ENCODE measurements around the gene HOXD13.

Gene HOXD13

DNA sequence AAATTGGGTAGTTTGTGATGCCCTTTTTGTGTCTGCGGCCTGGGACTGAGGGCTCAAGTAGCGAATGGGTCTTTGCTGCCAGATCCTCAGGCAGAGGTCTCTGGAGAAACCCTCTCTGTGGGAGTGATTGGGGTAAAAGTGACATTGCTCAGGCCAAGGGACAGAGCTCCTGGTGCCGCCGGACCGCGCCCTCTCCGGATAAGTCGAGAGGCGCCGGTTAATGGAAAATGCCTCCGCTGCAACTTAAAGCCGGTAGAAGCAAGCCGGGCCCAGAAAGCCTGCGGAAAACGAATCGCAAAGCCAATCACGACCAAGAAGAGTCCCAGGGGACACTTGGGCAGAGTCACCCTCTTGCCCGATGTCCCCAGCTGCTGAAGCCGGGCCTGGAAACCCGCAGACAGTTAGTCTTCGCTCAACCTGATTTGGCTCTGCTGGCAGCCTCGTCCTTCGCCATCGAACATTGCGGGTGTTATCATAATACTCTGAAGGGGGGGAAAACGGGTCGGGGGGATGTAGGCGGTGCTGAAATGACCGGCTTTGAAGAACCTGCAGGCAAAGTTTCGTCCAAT lies 6.7 kb downstream of the HOXD13 start:
- no peak overlapping the region for H3K4me3 ChIP-seq (ENCODE audit: low read depth, low read length)
- H3K36me3 ChIP-seq (ENCODE audit: control insufficient read depth in 2 of 2, insufficient read depth in 1 of 2, low read length in 2 of 2) = peaks cover 0 to 15% of the 10 kb centered on the region in 2 experiments; a peak in 1 of 3 replicates
- TF ChIP-seq ZNF404 (tag by site-specific recombination; IDR thresholded peaks at IDR 0.05) (no peak), ZNF214 (tag by site-specific recombination; IDR thresholded peaks at IDR 0.05; ENCODE audit: borderline replicate concordance) (no peak), ZNF654 (tag by site-specific recombination; IDR thresholded peaks at IDR 0.05; ENCODE audit: low read depth) (no peak), ZNF670 (tag by site-specific recombination; IDR thresholded peaks at IDR 0.05; ENCODE audit: low read depth) (no peak), ZIC2 (tag by site-specific recombination; IDR thresholded peaks at IDR 0.05) (no peak), ZNF48 (tag by site-specific recombination; IDR thresholded peaks at IDR 0.05) (no peak), ZNF530 (tag by site-specific recombination; IDR thresholded peaks at IDR 0.05; ENCODE audit: low read depth) (no peak), ZNF664 (tag by site-specific recombination; IDR thresholded peaks at IDR 0.05) (no peak), ZNF366 (tag by site-specific recombination; conservative IDR thresholded peaks at IDR 0.05) (no peak), ZFP69B (tag by site-specific recombination; IDR thresholded peaks at IDR 0.05) (no peak), ZNF239 (tag by site-specific recombination; IDR thresholded peaks at IDR 0.05) (no peak), EGR2 (tag by site-specific recombination; IDR thresholded peaks at IDR 0.05; ENCODE audit: low read depth) (no peak), ZNF600 (tag by site-specific recombination; IDR thresholded peaks at IDR 0.05) (no peak), TRIM28 (IDR thresholded peaks at IDR 0.05; ENCODE audit: borderline replicate concordance, low read length) (no peak), ZNF843 (tag by site-specific recombination; IDR thresholded peaks at IDR 0.05) (no peak), KLF16 (tag by site-specific recombination; IDR thresholded peaks at IDR 0.05) (no peak)
- TF ChIP-seq, protein P1, sequence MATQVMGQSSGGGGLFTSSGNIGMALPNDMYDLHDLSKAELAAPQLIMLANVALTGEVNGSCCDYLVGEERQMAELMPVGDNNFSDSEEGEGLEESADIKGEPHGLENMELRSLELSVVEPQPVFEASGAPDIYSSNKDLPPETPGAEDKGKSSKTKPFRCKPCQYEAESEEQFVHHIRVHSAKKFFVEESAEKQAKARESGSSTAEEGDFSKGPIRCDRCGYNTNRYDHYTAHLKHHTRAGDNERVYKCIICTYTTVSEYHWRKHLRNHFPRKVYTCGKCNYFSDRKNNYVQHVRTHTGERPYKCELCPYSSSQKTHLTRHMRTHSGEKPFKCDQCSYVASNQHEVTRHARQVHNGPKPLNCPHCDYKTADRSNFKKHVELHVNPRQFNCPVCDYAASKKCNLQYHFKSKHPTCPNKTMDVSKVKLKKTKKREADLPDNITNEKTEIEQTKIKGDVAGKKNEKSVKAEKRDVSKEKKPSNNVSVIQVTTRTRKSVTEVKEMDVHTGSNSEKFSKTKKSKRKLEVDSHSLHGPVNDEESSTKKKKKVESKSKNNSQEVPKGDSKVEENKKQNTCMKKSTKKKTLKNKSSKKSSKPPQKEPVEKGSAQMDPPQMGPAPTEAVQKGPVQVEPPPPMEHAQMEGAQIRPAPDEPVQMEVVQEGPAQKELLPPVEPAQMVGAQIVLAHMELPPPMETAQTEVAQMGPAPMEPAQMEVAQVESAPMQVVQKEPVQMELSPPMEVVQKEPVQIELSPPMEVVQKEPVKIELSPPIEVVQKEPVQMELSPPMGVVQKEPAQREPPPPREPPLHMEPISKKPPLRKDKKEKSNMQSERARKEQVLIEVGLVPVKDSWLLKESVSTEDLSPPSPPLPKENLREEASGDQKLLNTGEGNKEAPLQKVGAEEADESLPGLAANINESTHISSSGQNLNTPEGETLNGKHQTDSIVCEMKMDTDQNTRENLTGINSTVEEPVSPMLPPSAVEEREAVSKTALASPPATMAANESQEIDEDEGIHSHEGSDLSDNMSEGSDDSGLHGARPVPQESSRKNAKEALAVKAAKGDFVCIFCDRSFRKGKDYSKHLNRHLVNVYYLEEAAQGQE (tag by site-specific recombination; IDR thresholded peaks at IDR 0.05) = no peak
- TF ChIP-seq, protein P2, sequence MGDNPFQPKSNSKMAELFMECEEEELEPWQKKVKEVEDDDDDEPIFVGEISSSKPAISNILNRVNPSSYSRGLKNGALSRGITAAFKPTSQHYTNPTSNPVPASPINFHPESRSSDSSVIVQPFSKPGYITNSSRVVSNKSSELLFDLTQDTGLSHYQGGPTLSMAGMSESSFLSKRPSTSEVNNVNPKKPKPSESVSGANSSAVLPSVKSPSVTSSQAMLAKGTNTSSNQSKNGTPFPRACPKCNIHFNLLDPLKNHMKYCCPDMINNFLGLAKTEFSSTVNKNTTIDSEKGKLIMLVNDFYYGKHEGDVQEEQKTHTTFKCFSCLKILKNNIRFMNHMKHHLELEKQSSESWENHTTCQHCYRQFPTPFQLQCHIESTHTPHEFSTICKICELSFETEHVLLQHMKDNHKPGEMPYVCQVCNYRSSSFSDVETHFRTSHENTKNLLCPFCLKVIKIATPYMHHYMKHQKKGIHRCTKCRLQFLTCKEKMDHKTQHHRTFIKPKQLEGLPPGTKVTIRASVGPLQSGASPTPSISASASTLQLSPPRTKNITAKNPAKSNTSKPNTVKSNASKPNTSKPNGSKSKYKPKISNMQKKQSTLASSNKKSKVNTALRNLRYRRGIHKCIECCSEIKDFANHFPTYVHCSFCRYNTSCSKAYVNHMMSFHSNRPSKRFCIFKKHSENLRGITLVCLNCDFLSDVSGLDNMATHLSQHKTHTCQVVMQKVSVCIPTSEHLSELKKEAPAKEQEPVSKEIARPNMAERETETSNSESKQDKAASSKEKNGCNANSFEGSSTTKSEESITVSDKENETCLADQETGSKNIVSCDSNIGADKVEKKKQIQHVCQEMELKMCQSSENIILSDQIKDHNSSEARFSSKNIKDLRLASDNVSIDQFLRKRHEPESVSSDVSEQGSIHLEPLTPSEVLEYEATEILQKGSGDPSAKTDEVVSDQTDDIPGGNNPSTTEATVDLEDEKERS (tag by site-specific recombination; IDR thresholded peaks at IDR 0.05) = no peak
- TF ChIP-seq, protein P3, sequence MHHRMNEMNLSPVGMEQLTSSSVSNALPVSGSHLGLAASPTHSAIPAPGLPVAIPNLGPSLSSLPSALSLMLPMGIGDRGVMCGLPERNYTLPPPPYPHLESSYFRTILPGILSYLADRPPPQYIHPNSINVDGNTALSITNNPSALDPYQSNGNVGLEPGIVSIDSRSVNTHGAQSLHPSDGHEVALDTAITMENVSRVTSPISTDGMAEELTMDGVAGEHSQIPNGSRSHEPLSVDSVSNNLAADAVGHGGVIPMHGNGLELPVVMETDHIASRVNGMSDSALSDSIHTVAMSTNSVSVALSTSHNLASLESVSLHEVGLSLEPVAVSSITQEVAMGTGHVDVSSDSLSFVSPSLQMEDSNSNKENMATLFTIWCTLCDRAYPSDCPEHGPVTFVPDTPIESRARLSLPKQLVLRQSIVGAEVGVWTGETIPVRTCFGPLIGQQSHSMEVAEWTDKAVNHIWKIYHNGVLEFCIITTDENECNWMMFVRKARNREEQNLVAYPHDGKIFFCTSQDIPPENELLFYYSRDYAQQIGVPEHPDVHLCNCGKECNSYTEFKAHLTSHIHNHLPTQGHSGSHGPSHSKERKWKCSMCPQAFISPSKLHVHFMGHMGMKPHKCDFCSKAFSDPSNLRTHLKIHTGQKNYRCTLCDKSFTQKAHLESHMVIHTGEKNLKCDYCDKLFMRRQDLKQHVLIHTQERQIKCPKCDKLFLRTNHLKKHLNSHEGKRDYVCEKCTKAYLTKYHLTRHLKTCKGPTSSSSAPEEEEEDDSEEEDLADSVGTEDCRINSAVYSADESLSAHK (tag by site-specific recombination; IDR thresholded peaks at IDR 0.05) = no peak
- peaks cover 10% of the 10 kb centered on the region for H3K4me1 ChIP-seq (ENCODE audit: control insufficient read depth, insufficient read depth, low read length)
- no peak overlapping the region for H3K27ac ChIP-seq (ENCODE audit: extremely low read depth, low read depth, low read length)
- no peaks in the 10 kb centered on the region for H3K9me3 ChIP-seq (ENCODE audit: control insufficient read depth, insufficient read depth, low read depth, low read length)
- CTCF ChIA-PET = interaction anchor here (0.6 to 4.3 kb wide), 3 partner anchors 13 to 846 kb away, joined by 3 to 33 read pairs (median 5); no protein-coding TSS in a partner anchor
- POLR2A ChIA-PET = no interaction called here
